ENCODE results near the gene MIDN.

Gene MIDN

GRCh38 chr19:1233115-1233667 is 15.2 kb upstream of the MIDN start:
- no peak for DNase-seq

- no peak for DNase-seq
These were observed 14.1 kb upstream of the MIDN start for GRCh38 chr19:1234051-1234954.

DNA sequence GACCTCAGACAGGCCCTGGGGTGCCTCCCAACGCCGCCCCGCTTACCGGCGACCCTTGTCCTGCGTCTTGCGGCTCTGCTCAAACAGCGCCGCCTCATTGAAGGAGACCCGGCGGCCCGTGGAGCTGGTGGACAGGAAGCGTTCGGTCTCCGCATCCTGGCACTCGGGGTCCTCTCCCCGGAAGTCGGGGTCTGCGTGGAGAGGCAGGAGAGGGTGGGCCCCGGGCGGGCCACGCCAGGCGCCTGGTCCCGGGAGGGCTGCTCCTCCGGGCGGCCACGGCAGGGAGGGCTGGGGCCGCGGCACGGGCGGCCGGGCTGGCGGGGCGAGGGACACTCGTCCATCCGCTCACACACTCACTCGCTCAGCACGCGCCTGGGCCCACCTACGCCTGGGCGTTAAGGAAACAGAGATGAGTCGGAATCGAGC is 13.4 kb upstream of the MIDN start:
- DNase-seq: no peak

DNA sequence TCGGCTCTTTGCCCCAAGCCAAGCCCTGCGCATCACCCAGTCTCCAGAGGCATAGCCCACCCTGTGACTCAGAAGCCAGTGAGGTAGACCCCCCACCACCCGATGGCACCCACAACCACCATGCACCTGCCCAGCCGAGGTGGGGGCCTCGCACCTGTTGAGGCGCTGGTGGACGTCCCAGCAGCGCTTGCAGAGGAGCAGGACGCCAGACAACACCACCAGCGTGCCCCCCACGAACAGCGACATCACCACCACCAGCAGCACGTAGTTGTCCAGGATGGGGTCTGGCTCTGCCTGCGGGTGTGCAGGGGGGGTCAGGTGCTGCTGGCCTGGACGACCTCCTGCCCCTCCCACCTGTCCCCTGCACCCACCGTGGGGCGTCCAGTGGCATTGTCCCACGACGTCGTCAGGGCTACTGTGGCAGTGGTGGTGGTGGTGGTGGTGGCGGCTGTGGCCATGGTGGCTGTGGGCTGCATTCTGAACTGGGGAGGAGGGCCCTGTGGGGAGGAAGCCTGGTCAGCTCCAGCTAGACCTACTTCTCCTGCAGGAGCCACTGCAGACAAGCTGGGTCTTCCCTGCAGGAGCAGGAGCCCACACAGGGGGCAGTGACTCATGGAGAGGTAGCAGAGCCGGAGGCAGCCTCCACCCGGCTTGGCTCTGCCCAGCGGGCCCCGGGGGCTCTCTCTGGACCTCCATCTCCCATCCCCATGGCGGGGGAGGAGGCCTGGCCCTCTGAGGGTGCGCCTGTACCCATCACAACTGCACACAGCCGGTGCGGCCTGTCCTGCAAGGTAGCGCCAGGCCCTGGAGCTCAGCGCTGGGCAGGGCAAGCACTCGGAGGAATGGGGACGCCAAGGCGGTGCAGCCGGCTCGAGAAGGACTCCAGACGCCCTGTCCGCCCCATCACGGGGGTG is 12.5 kb upstream of the MIDN start:
- no peak for DNase-seq

DNA sequence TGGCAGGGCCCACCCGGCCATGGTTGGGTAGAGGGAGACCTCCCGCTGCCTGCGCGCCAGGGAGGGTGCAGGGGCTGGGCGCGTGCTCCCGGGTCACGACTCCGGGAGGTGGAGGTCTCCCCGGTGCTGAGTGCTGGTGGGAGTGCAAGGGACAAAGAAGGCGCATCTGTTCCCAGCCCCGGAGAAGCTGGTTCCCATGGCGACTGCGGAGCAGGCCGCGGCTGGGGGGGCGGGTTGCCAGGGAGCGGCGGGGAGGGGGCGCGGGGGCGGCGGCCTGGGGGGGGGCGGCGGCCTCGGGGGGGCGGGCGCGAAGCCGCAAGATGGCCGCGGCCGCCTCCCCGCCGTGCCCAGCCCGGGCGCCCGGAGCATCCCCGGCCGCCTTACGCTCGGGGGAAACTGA is 11.8 kb upstream of the MIDN start:
- DNase-seq: no peak

DNA sequence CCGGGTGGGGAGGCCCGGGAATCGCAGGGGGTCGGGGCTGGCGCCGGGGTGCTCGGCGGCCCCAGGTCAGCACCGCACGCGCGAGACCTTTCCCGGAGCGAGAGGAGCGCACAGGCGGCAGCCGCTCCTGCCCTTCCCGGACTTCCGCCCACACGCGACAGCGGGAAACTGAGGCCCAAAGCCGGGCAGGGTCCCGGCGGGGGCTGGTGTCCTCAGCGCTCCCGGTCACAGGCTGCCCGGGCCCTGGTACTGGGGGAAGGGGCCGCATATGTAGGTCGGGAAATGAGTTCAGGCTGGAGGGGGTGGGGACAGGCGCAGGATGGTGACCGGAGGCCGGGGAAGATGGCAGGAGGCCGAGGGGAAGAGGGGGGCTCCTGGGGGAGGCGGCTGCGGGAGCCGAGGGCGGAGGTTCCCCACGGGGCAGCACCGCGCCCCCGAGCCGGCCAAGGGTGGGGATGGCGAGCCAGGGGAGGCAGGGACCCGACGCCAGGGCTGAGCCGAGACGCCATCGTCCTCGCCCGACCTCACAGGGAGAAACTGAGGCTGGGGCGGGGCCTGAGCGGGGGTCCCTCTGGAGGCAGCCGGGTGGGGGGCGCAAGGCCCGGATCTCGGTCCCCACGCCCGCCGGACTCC is 11.2 kb upstream of the MIDN start:
- no peak for DNase-seq

DNA sequence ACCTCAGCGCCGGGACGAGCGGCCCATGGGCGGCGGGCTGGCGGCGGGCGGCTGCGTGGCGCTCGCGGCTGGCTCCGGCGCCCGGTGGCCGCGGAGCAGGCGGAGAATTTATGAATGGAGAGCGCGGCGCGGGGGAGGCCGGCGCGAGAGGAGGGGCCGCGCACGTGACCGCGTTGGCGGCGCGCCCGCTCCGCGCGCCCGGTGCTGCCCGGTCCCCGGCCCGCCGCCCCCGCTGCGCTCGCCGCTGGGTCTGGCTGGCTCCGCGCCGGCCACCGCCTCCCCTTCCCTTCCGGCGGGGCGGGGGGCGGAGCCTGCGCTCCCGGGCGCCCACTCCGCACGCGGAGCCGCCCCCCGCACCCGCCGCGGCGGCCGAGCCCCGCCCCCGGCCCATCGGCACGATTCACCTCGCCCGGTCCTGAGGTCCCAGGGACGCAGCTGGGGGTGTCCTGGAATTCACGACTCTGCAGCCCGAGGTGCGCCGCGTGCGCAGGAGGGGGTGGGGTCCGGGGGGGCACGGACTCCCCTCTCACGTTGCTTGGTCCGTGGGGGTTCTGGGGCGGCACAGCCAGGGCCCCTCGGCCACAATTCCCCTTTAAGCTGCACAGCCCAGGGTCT is 10.5 kb upstream of the MIDN start, which contains the start of gene CBARP:
TSS of gene CBARP (minus strand) at position 252 of the 615 bp plus-strand sequence. CDS start 1,905 bp downstream, outside the sequence.
- peak in 1 of 2 experiments; percentile 51 for DNase-seq

DNA sequence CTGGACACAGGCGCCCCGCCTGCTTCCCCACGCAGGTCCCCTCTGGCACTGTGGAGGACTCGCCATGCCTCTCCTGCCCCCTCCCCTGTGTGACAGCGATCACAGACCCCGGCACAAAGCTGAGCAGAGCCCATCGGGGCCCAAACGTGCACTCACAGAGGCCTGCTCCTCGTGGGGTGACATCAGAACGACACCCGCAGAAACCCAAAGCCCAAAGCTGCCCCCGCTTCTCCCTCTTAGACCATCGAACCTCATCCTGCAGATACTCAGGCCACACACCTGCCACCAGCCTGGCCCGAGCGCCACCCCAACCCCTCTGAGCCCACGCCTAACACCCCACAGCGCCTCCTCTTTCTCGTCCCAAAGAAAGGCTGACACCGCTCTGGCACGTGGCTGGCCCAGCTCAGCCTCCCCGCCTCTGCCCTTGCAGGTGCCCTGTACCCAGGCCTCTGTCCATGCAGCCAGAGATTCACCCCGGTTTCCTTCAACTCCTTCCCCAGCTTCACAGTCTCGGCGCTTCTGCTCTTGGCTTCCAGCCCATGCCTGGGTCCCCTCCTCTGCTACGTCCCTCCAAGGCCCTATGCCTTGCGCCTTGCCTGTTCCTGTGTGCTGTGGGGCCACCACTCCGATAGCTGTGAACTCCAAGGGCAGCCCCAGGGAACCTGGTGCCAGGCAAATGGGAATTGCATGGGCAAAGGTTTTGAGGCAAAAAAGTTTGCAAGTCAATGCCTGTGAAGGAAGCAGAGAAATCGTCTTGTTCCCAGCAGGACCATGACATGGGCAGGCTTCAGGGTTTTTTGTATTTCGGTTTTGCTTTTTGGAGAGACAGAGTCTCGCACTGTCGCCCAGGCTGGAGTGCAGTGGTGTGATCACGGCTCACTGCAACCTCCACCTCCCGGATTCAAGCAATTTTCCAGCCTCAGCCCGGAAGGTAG is 9.7 kb upstream of the MIDN start:
- DNase-seq: no peak

DNA sequence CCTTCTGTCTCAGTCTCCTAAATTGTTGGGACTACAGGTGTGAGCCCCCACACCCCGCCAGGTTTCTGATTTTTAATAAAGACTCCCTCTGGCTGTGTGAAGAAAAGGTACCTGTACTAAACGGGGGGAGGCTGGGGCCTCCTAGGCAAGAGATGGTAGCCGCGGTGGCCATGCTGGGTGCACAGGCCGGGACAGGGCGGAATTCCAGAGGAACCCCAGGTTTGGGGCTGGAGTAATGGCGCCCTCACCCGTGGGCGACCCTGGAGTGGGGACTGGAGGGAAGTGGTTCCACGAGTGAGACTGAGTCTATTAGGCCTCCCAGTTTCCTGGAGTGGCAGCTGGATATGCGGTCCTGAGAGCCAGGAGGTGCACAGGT is 9.0 kb upstream of the MIDN start:
- DNase-seq: no peak

DNA sequence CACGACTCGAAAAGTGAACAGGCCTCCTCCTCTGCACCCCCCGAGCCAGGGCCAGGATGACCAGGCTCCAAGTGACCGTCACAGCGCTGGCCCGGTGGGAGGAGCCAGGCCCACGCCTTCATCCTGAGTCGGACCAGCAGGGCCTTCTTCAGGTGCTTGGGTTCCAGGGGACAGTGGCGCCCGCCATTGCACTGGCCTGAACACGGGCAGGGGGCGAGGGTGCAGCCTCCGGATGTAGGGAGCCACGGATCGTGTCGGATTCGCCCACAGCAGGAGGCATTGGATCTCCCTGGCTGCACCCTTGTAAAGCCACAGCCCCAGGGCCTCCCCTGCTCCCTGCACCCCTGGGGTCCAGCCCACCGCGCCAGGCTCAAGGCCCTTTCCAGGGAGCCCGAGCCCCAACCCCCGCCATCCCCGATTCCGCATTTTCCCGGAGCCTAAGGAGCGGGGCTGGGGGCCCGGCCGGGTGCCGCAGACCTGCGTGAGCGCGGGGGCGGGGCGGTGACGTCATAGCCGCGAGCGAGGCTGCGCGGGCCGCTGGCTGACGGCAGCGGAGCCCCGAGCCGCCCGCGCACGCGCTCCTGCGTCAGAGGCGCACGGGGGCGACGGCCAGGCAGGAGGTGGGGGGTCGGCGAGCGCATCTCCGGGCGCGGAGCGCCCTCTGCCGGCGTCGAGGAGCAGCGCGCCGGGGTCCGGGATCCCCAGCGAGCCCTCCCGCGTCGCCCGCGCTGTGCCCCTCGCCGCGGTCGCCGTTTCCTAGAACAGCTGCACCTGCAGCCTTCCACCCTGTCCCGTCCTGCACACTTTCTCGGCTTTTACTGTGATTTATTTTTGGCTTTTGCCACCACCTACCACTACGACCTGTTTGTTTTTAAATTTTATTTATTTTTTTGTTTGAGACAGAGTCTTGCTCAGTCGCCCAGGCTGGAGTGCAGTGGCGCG is 8.3 kb upstream of the MIDN start:
- DNase-seq: peak; percentile 91

DNA sequence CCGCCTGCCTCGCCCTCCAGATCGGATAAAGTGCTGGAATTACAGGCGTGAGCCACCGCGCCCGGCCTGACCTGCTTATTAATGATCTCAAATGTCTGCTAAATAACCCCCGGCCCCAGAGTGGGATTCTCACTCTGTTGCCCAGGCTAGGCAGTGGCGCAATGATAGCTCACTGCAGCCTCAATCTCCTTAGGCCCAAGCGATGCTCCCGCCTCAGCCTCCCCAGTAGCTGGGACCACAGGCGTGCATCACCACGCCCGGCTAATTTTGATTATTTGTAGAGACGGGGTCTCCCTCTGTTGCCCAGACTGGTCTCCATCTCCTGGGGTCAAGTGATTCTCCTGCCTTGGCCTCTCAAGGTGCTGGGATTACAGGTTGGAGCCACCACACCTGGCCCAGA is 7.5 kb upstream of the MIDN start:
- no peak for DNase-seq

DNA sequence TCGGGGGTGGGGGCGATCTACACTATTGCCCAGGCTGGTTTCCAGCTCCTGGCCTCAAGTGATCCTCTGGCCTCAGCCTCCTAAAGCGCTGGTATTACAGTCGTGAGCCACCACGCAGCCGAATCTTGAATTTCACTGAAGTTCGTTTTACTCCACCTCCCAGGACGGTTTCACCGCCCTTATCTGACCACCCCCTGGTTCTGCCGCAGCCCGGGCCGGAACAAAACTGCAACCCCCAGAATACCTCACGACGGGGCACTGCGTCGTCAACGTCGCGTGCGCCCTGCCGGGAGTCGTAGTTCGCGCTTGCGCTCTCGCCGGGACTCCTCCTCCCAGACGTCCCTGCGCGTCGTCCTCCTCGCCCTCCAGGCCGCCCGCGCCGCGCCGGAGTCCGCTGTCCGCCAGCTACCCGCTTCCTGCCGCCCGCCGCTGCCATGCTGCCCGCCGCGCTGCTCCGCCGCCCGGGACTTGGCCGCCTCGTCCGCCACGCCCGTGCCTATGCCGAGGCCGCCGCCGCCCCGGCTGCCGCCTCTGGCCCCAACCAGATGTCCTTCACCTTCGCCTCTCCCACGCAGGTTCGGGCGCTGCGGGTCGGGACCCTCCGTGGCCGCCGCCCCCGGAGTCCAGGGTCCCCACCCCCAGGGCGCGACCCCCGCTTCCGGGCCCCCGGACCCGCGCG is 6.8 kb upstream of the MIDN start, which contains the start of gene ATP5F1D:
TSS of gene ATP5F1D (plus strand) at position 335 of the 679 bp plus-strand sequence. CDS start at position 435, 100 bp downstream.
- DNase-seq: peak; percentile 93 to 95

GRCh38 chr19:1243768-1244692 is 4.4 kb upstream of the MIDN start:
- peak; percentile 86 to 88 for DNase-seq

DNA sequence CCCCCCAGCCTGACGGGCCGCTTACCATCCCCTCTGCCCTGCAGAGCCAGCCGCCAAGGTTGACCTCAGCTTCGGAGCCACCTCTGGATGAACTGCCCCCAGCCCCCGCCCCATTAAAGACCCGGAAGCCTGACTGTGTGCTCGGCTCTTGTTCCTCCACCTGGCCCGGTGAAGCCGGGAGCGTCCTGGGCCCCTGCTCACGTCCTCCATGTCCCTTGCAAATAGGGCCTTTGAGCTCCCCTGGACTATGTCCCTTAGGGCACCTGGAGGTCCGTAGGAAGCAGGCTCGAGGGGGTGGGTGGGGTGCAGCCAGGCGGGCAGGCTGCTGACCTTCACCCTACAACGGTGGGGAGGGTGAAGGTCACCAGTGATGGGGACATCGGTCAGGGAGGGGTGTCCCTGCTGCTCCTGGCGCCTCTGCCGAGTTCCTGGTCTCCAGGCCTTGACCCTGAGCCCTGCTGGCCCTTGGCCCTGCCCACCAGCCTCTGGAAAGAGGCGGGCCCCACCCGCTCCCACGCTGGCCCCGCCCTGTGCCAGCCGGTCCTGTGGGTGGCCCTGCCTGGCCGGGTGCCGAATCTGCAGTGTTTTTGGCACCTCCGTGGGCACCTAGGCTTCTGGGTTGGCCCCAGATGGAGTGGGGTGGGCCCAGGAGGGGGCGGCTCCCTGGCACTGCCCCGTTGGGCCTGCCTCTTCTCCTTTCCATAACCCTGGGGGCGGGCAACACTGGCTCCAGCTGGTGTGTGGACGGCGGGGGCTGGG is 3.5 kb upstream of the MIDN start:
- DNase-seq: peak in 1 of 2 experiments; percentile 40

- no peak for DNase-seq
These were observed 2.7 kb upstream of the MIDN start for GRCh38 chr19:1245494-1246264.

Measured in activated CD4-positive, alpha-beta T cell treated with anti-CD3 and anti-CD28 coated beads, Interleukin-2, amount 50 U/mL, for 48 hours (primary cell).